Stimulated activated CD8-positive, alpha-beta memory T cell treated with anti-CD3 and anti-CD28 coated beads, Interleukin-12 subunit alpha, Interleukin-12 subunit beta, amount 100 ng/mL, for 24 hours (primary cell): ENCODE measurements around the gene CFDP1.

Experiments used
- DNase-seq: peaks from one replicate; pipeline ENCODE4 v3.0.0-alpha.2; 2020; ENCODE audit errors: extremely low read depth

The CFDP1 gene

GRCh38 chr16:75251280-75252048 lies 181.8 kb downstream of the CFDP1 start, which contains the start of gene BCAR1:
TSS of gene BCAR1 (minus strand) at chr16:75251624. CDS start at chr16:75251482, 142 bp downstream.
- DNase-seq: no peak

- no peak for DNase-seq
These were observed 182.5 kb downstream of the CFDP1 start for GRCh38 chr16:75250809-75251279.

DNA sequence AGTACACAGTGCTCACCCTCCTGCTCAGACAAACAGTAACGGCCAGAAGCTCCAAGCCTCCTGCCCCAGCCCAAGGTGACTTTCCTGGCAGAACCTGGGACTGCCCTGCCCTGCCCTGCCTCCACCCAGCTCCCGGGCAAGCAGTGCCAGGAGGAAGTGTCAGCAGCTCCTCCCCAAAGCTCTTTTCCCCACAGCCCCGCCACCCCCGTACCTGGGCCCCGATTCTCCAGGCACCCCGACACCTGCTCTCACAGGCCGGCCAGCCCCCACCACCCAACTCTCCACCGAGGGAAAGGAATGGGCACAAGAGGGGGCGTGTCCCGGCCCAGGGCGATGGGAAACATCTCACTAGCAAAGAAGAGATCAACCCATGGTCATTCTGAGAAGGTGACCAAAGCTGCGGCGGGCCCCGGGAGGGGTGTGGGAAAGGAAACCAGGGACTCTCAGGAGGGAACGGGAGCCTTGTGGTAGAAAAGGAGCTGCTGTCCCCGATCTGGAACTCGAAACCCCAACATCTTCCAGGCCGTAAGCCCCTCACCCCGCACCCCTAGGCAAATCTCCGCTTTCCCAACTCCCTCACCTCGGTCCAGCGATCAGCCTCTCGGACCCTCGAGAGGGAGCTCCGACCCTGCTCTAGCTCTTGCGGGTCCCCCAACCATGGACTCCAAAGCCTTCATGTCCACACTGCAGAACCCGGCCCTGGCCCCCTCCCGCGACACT lies 183.1 kb downstream of the CFDP1 start:
- no peak for DNase-seq

GRCh38 chr16:75249441-75249840 lies 183.9 kb downstream of the CFDP1 start:
- no peak for DNase-seq

GRCh38 chr16:75248536-75249380 lies 184.5 kb downstream of the CFDP1 start:
- no peak for DNase-seq

GRCh38 chr16:75248142-75248535 lies 185.2 kb downstream of the CFDP1 start:
- no peak for DNase-seq

- no peak for DNase-seq
These were observed 186.1 kb downstream of the CFDP1 start for GRCh38 chr16:75247249-75247648.

DNA sequence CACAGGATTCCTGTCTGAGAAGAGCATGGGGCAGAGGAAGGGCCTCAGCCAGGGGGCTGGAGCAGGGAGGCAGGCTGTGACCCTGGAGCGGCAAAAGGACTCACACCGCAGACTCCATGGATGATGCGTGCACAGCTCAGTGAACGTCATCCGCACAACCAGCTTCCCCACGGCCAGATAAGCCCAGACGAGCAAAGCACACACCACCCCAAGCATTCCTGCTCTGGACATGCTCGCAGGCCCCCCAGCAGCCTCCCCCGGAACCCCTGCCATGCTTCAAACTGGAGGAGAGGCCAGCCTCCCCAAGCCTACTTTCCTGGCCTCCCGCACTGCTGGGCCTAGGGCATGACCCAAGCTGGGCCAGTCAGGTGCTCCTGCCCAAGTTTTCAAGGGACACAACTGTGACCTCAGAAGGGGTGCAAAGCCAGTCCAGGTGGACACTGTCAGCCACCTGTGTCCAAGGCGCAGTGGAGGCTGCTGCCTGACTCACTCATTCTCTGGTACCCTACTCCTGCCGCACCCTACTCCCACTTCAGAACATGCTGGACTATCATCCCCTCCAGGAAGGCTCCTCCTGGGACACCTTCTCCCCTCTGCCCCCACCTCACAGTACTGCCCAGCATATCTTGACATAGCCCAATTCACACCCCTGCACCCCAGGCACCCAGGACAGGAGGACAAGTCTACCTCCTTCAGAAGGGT lies 186.6 kb downstream of the CFDP1 start:
- no peak for DNase-seq

DNA sequence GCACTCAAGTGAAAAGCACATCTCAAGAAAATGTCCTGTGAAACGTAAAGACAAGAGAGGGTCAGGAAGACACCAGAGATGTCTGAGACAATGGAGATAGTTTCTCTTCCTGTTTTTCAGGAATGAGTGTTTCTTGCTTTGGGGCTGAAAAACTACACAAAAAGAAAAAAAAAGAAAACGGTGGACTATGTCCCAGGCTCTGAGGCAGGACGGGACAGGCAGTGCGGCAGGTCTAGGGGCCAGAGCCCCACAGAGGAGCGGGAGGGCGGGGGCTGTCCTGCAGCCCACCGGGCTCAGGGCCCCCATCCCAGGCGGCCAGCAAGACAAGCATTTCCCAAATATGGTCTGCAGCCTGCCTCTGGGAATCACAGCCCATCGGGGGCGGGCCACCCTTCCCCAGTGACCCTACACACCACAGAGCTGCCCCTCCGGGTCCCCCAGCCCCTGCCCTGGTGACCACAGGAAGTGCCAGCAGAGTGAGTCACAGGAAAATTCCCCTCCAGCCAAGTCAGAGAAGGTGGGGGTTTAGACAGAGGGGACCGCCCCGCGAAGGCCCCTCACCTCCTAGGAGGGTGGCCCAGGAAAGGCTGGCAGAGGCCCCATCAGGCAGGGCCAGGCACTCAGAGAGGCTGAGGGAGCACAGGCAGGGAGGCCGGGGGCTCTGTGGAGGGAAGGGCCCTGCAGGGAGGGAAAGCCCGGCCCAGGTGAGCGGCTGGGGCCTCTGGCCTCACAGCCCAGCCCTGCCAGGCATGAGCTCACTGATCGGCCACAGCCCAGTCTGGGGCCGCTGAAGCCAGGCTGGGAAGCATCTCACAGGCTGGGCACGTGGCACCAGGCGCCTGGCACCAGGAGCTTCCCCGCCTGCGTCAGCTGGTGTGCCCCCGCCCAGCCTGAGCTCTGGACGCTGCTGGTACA lies 188.2 kb downstream of the CFDP1 start:
- no peak for DNase-seq

DNA sequence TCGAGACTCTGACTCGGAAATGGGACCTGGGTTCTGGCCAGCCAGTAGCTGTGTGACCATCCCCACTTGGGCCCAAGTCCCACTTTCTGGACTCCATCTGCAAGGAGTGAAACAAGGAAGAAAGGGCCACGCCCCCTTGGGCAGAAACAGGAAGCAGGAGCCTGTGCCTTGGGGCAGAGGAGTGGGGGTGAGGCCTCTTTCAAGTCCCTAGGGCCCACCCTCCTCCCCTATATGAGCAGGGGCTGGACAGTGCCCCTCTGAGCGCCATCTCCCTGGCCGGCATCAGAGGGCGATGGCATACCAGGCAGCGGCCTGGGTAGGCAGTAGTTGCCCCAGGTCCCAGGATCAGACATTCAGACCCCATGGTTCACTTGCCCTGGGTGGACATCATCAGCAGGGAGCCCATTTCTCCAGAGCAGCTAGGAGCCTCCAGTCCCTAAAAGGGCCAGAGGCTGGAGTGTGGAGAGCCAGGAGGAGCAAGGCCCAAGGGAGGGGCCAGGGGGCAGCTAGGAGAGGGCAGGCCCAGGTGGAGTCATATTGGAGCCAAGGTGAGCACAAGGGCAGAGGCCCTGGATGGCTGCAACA lies 189.0 kb downstream of the CFDP1 start:
- DNase-seq: no peak
